H1 (cell line): ENCODE results near the gene DNAAF5. TPM values are rescaled to one million over a fixed set of nuclear protein-coding genes. Genes with fewer than 3 reads are reported as not detected.

Source experiments
- CTCF ChIA-PET: fragments of 300-600 bp; sonication (Branson Sonifier 250); formaldehyde crosslinking; loops from one replicate; lab custom pipeline; 2021; ENCODE audit not compliant: partially characterized antibody; lab: Charles Lee
- POLR2A ChIA-PET: fragments of 300-600 bp; sonication (Branson Sonifier 250); formaldehyde crosslinking; loops from one replicate; lab custom pipeline; 2021; ENCODE audit warnings: inconsistent platforms; ENCODE audit not compliant: partially characterized antibody; lab: Charles Lee
- DNase-seq, 2 experiments: peaks; one replicate each; pipeline versions ENCODE4 v3.0.0 to v3.0.0-alpha.2; 2010 to 2022; ENCODE audit warnings: low spot score in 2 of 2, low read depth in 1 of 2, mixed read lengths in 1 of 2
- FAIRE-seq: peaks from 2 replicates; lab custom pipeline; 2011; peaks lifted over from hg19 to GRCh38; lab: Jason Lieb, UNC
- H2AFZ ChIP-seq: 2 replicates; pipeline ENCODE4 v1.8.1; 2012; ENCODE audit warnings: low read length, inconsistent platforms
- H2AK5ac ChIP-seq: 2 replicates; pipeline ENCODE4 v1.6.1; 2013; ENCODE audit warnings: low read depth, low read length
- H2BK120ac ChIP-seq: replicated peaks from 2 replicates; pipeline ENCODE3; 2013; ENCODE audit warnings: low read depth, low read length, inconsistent platforms
- H2BK12ac ChIP-seq: 2 replicates; pipeline ENCODE4 v1.6.1; 2013; ENCODE audit warnings: low read depth, low read length
- H2BK15ac ChIP-seq: 2 replicates; pipeline ENCODE4 v1.6.1; 2013; ENCODE audit warnings: low read length
- H2BK20ac ChIP-seq: 2 replicates; pipeline ENCODE4 v1.6.1; 2013; ENCODE audit warnings: low read length
- H2BK5ac ChIP-seq: 2 replicates; pipeline ENCODE4 v1.6.1; 2013; ENCODE audit warnings: low read depth, low read length
- H3K14ac ChIP-seq: 2 replicates; pipeline ENCODE4 v1.6.1; 2013; ENCODE audit warnings: inconsistent platforms; ENCODE audit not compliant: insufficient read length
- H3K18ac ChIP-seq: 2 replicates; pipeline ENCODE4 v1.6.1; 2013; ENCODE audit warnings: low read length; ENCODE audit errors: extremely low read depth
- H3K23ac ChIP-seq: 2 replicates; pipeline ENCODE4 v1.6.1; 2013; ENCODE audit warnings: inconsistent platforms; ENCODE audit not compliant: insufficient read length
- H3K23me2 ChIP-seq: 2 replicates; pipeline ENCODE4 v1.6.1; 2013; ENCODE audit warnings: low read depth, low read length
- H3K27ac ChIP-seq: 2 replicates; pipeline ENCODE4 v1.6.1; 2011; ENCODE audit warnings: low read depth, low read length, inconsistent platforms
- H3K27me3 ChIP-seq, 4 experiments: replicated peaks in 1 of 4; 1 replicate in 1 of 4; 2 replicates in 3 of 4; pipeline versions ENCODE4 v1.6.1 to v1.8.1; 2011 to 2013; ENCODE audit warnings: low read length in 3 of 4, mild to moderate bottlenecking in 3 of 4, inconsistent platforms in 2 of 4, mixed read lengths in 2 of 4, moderate library complexity in 1 of 4; ENCODE audit not compliant: control insufficient read depth in 3 of 4, insufficient read depth in 3 of 4; ENCODE audit errors: extremely low read depth in 1 of 4
- H3K36me3 ChIP-seq, 4 experiments: 2 replicates each; pipeline versions ENCODE4 v1.6.1 to v1.8.1; 2011 to 2013; ENCODE audit warnings: mild to moderate bottlenecking in 4 of 4, low read length in 3 of 4, moderate library complexity in 2 of 4, control low read depth in 1 of 4, inconsistent platforms in 1 of 4; ENCODE audit not compliant: insufficient read depth in 4 of 4, control insufficient read depth in 2 of 4
- H3K4ac ChIP-seq: replicated peaks from 2 replicates; pipeline ENCODE3; 2013; ENCODE audit warnings: low read length, low read depth, mixed read lengths, inconsistent platforms; ENCODE audit not compliant: insufficient read length
- H3K4me1 ChIP-seq, 4 experiments: replicated peaks in 1 of 4; 1 replicate in 1 of 4; 2 replicates in 3 of 4; pipeline versions ENCODE4 v1.6.1 to v1.8.1; 2011 to 2013; ENCODE audit warnings: low read length in 3 of 4, inconsistent platforms in 2 of 4, mixed read lengths in 1 of 4; ENCODE audit not compliant: insufficient read depth in 4 of 4, control insufficient read depth in 3 of 4
- H3K4me2 ChIP-seq, 2 experiments: 2 replicates each; pipeline versions ENCODE4 v1.6.1 to v1.8.1; 2011 to 2013; ENCODE audit warnings: low read depth in 2 of 2, low read length in 2 of 2, control low read depth in 1 of 2, inconsistent platforms in 1 of 2, mild to moderate bottlenecking in 1 of 2; ENCODE audit not compliant: insufficient read depth in 1 of 2
- H3K4me3 ChIP-seq, 4 experiments: fragments of 200-600, 300-600 bp in 1 of 4; sonication (generic), shearing (Covaris generic), sonication (Bioruptor Twin) in 1 of 4; 2 replicates each; pipeline versions ENCODE4 v1.5.1 to v1.8.1; 2011 to 2016; ENCODE audit warnings: low read length in 4 of 4, low read depth in 3 of 4, control low read depth in 2 of 4, inconsistent platforms in 2 of 4, mild to moderate bottlenecking in 2 of 4, mixed read lengths in 1 of 4, moderate library complexity in 1 of 4; ENCODE audit not compliant: insufficient read depth in 2 of 4; ENCODE audit errors: extremely low read depth in 1 of 4
- H3K56ac ChIP-seq: replicated peaks from 2 replicates; pipeline ENCODE3; 2013; ENCODE audit warnings: low read depth, mild to moderate bottlenecking, mixed read lengths, low read length, inconsistent platforms; ENCODE audit not compliant: insufficient read length
- H3K79me1 ChIP-seq: 2 replicates; pipeline ENCODE4 v1.6.1; 2013; ENCODE audit warnings: low read depth, low read length, control low read depth
- H3K79me2 ChIP-seq, 2 experiments: 2 replicates each; pipeline versions ENCODE4 v1.6.1 to v1.8.1; 2012 to 2013; ENCODE audit warnings: low read length in 2 of 2, mild to moderate bottlenecking in 2 of 2, inconsistent platforms in 1 of 2; ENCODE audit not compliant: insufficient read depth in 2 of 2, control insufficient read depth in 1 of 2
- H3K9ac ChIP-seq, 4 experiments: replicated peaks in 1 of 4; 1 replicate in 1 of 4; 2 replicates in 3 of 4; pipeline versions ENCODE4 v1.6.1 to v1.8.1; 2011 to 2013; ENCODE audit warnings: low read depth in 3 of 4, low read length in 3 of 4, control low read depth in 2 of 4, mild to moderate bottlenecking in 2 of 4, moderate library complexity in 2 of 4, inconsistent platforms in 1 of 4; ENCODE audit errors: extremely low read depth in 1 of 4
- H3K9me3 ChIP-seq, 2 experiments: 2 replicates each; pipeline versions ENCODE4 v1.6.1 to v1.8.1; 2012 to 2013; ENCODE audit warnings: mild to moderate bottlenecking in 2 of 2, moderate library complexity in 2 of 2, control low read depth in 1 of 2, inconsistent platforms in 1 of 2, low read depth in 1 of 2, low read length in 1 of 2, mixed read lengths in 1 of 2; ENCODE audit not compliant: insufficient read depth in 2 of 2
- H4K20me1 ChIP-seq, 2 experiments: replicated peaks in 1 of 2; 2 replicates each; pipeline versions ENCODE3 to v1.8.1; 2011 to 2013; ENCODE audit warnings: inconsistent platforms in 2 of 2, low read length in 2 of 2, mild to moderate bottlenecking in 1 of 2; ENCODE audit not compliant: insufficient read depth in 2 of 2, control insufficient read depth in 1 of 2
- H4K5ac ChIP-seq: 2 replicates; pipeline ENCODE4 v1.6.1; 2013; ENCODE audit warnings: low read length, low read depth, mixed read lengths, inconsistent platforms; ENCODE audit not compliant: insufficient read length
- H4K8ac ChIP-seq: 2 replicates; pipeline ENCODE4 v1.8.0; 2013; ENCODE audit warnings: mild to moderate bottlenecking, moderate library complexity, low read length, inconsistent platforms; ENCODE audit not compliant: insufficient read depth; ENCODE audit errors: extremely low read depth
- H4K91ac ChIP-seq: replicated peaks from 2 replicates; pipeline ENCODE3; 2013; ENCODE audit warnings: low read length, mixed read lengths, inconsistent platforms; ENCODE audit not compliant: insufficient read length
- CEBPB ChIP-seq: IDR thresholded peaks from 2 replicates; pipeline ENCODE4 v1.6.1; 2012; ENCODE audit warnings: low read depth, low read length
- CHD1 ChIP-seq: IDR thresholded peaks from 2 replicates; pipeline ENCODE4 v1.6.1; 2012; ENCODE audit warnings: low read depth, low read length, improper control_type of control experiment
- EGR1 ChIP-seq: IDR thresholded peaks from 2 replicates; pipeline ENCODE4 v1.6.1; 2011; ENCODE audit warnings: low read depth, low read length, borderline replicate concordance
- KDM5A ChIP-seq: fragments of 200-600 bp; IDR thresholded peaks from 2 replicates; pipeline ENCODE4 v1.7.1; 2012; ENCODE audit warnings: mild to moderate bottlenecking, low read length, inconsistent platforms, mixed read lengths
- RNF2 ChIP-seq: fragments of 200-900, 300-1000 bp; sonication (generic); IDR thresholded peaks from 2 replicates; pipeline ENCODE4 v1.7.1; 2016; ENCODE audit warnings: borderline replicate concordance, low read depth, mild to moderate bottlenecking, antibody characterized with exemption, low read length; ENCODE audit not compliant: poor library complexity, severe bottlenecking; ENCODE audit errors: missing control alignments
- SAP30 ChIP-seq: fragments of 300-600 bp; sonication (generic); IDR thresholded peaks from 2 replicates; pipeline ENCODE4 v1.7.1; 2012; ENCODE audit warnings: low read length, moderate library complexity, mild to moderate bottlenecking, inconsistent platforms; ENCODE audit not compliant: insufficient read depth, insufficient replicate concordance
- SIRT6 ChIP-seq: IDR thresholded peaks from one replicate; pipeline ENCODE4 v1.7.1; 2012; ENCODE audit warnings: low read length, inconsistent platforms
- SRF ChIP-seq: IDR thresholded peaks from 2 replicates; pipeline ENCODE4 v1.6.1; 2011; ENCODE audit warnings: mild to moderate bottlenecking, low read depth, low read length, moderate library complexity
- WGBS, 2 experiments: shearing (Covaris generic) in 1 of 2; methylation state at CpG; one replicate each; pipeline versions ENCODE4 v1.1.6 to v1.1.7; 2013 to 2015; ENCODE audit warnings: low lambda C conversion rate in 2 of 2, mixed read lengths in 2 of 2, inconsistent platforms in 1 of 2, low coverage in 1 of 2, missing lambda C conversion rate in 1 of 2; ENCODE audit not compliant: insufficient replicate concordance in 2 of 2, insufficient coverage in 1 of 2, insufficient read length in 1 of 2; ENCODE audit errors: extremely low coverage in 1 of 2, missing lambda C conversion rate in 1 of 2; 5-methylcytosine and 5-hydroxymethylcytosine counted together
- polyA plus RNA-seq, 7 experiments: library from polyadenylated mRNA; depleted of rRNA in 3 of 7; stranded (reverse) in 5 of 7; unstranded in 2 of 7; fragments of >200 nt in 5 of 7; fragments of 200-250 nt in 2 of 7; gene quantifications; 1 replicate in 5 of 7; 2 replicates in 1 of 7; 4 replicates in 1 of 7; pipeline versions ENCODE4 v1.2.1 to v1.2.3, GENCODE V29; 2011 to 2013; ENCODE audit warnings: missing spikeins in 2 of 7, mixed read lengths in 2 of 7
- total RNA-seq: library from RNA; stranded (reverse); fragmentation: NEBNext Ultra II Directional; extraction: Animal tissue kit (Norgen Biotek cat#: 25700); gene quantifications from 2 replicates; pipeline ENCODE4 v1.2.1, GENCODE V29; 2021
- TF ChIP-seq, protein P1 (sequence below): IDR thresholded peaks from 2 replicates; pipeline ENCODE4 v1.6.1; 2012; ENCODE audit warnings: inconsistent platforms
- TF ChIP-seq, protein P2 (sequence below): IDR thresholded peaks from 2 replicates; pipeline ENCODE4 v1.6.1; 2011; ENCODE audit warnings: low read length, improper control_type of control experiment

The DNAAF5 gene
- total and polyA plus RNA-seq, 2 of the 8 experiments (the other 6 are each of a cell fraction or from before 2014, with no cell fraction given), result 55.1 to 95.9 TPM

DNA sequence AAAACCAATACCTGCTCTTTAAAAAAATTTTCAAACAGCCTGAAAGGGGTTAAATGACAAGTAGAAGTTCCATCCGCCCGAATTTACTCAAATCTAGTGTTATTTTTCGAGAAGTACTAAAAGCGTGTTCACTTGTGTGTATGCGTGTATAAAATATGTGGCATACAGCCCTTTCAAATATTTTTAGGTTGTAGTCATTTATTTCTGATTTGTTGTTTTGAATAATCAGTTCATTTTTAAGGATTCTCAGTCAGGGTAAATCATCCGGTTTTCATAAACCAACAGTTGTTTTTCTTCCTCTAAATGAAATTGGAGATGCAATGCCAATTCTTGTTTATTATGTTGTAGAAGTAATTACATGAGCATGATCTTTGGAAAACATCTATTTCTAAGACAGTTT, 98.9 kb downstream of the DNAAF5 start:
- Histone ChIP-seq H2BK120ac (no peak overlapping the region), H4K5ac (no peak overlapping the region), H2AFZ (no peak overlapping the region), H4K91ac (no peak overlapping the region), H2BK5ac (no peak overlapping the region), H4K20me1 (peaks cover 34 to 52% of the 10 kb centered on the region in 2 experiments), H3K23me2 (no peaks in the 10 kb centered on the region), H2BK12ac (no peak overlapping the region), H3K4me1 (peaks cover 3 to 20% (median 7%) of the 10 kb centered on the region in 4 experiments; a peak in 6 of 7 replicates), H2BK20ac (no peak overlapping the region), H3K14ac (no peak overlapping the region), H3K79me2 (peaks cover 62 to 97% of the 10 kb centered on the region in 2 experiments), H4K8ac (no peak overlapping the region), H3K36me3 (no peaks in the 10 kb centered on the region; a peak in 1 of 8 replicates), H3K23ac (no peak overlapping the region), H3K18ac (no peak overlapping the region), H3K9me3 (no peaks in the 10 kb centered on the region), H3K9ac (no peak overlapping the region), H2AK5ac (no peak overlapping the region), H3K27me3 (no peaks in the 10 kb centered on the region), H2BK15ac (no peak overlapping the region), H3K4ac (no peak overlapping the region), H3K79me1 (peaks cover 22% of the 10 kb centered on the region), H3K4me3 (no peak overlapping the region), H3K27ac (no peak overlapping the region), H3K56ac (no peak overlapping the region), H3K4me2 (no peak overlapping the region)
- CTCF ChIA-PET, result interaction anchor here (0.8 to 0.9 kb wide), 2 partner anchors 8 to 12 kb away, joined by 3 read pairs; no protein-coding TSS in a partner anchor
- POLR2A ChIA-PET, result no interaction called here
- FAIRE-seq, result no peak
- TF ChIP-seq EGR1, result no peak
- TF ChIP-seq RNF2, result no peak
- TF ChIP-seq KDM5A, result no peak
- TF ChIP-seq SAP30, result no peak
- TF ChIP-seq SIRT6, result no peak
- TF ChIP-seq CEBPB, result no peak
- no peak for TF ChIP-seq CHD1
- TF ChIP-seq, protein P1, sequence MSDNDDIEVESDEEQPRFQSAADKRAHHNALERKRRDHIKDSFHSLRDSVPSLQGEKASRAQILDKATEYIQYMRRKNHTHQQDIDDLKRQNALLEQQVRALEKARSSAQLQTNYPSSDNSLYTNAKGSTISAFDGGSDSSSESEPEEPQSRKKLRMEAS, result no peak
- no peak for TF ChIP-seq SRF
- TF ChIP-seq, protein P2, sequence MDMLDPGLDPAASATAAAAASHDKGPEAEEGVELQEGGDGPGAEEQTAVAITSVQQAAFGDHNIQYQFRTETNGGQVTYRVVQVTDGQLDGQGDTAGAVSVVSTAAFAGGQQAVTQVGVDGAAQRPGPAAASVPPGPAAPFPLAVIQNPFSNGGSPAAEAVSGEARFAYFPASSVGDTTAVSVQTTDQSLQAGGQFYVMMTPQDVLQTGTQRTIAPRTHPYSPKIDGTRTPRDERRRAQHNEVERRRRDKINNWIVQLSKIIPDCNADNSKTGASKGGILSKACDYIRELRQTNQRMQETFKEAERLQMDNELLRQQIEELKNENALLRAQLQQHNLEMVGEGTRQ, result no peak
- 89% methylated on average over 6 of the region's 6 CpGs; no CpG with 5 or more reads in 1 of the 2 experiments for WGBS, 2 experiments
- no peak for DNase-seq
